ENCODE measurements around the gene HNRNPUL2.

DNA sequence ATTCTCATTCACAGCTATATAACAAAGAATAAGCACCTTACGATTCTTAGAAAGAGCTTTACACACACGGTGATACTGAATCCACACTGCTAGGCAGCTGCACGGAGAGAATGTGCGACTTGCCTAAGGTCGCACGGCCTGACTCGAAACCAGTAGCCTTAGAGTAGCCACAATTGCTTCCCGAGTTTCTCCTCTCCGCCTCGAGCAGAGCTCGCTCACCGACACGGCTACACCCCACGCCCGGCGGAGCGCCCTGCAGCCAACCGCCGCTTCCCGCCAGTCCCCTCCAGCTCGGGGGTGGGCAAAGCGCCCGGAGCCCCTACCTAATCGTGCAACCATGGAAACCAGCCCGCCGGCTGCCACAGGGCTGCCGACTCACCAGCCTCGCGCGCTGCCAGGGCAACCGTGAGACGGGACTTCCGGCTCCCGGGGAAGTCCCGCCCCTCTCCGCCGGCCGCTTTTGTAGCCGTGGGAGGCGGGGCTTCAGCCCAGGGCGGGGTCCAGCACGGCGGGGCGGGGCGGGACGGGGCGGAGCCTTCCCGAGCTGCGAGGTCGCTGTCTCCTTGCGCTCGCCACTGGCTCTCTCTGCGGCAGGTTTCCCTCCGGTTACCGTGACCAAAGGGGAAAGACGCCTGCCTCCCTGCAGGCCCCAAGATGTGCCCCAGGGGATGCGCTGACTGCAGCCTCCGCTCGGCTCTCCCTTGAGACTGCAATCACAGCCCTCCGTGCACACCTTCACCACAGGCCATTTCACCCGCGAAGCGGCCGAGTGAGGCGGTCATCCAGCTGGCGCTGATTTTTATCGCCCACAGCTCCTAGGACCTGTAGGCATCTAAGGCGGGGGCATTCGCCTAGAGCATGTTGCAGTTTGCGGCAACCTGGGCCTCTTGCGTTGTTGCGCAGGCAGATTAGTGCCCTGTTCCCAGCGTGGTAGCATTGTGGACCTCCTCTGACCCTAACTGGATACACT, 21.1 kb downstream of the HNRNPUL2 start:
- TF ChIP-seq, protein P1, sequence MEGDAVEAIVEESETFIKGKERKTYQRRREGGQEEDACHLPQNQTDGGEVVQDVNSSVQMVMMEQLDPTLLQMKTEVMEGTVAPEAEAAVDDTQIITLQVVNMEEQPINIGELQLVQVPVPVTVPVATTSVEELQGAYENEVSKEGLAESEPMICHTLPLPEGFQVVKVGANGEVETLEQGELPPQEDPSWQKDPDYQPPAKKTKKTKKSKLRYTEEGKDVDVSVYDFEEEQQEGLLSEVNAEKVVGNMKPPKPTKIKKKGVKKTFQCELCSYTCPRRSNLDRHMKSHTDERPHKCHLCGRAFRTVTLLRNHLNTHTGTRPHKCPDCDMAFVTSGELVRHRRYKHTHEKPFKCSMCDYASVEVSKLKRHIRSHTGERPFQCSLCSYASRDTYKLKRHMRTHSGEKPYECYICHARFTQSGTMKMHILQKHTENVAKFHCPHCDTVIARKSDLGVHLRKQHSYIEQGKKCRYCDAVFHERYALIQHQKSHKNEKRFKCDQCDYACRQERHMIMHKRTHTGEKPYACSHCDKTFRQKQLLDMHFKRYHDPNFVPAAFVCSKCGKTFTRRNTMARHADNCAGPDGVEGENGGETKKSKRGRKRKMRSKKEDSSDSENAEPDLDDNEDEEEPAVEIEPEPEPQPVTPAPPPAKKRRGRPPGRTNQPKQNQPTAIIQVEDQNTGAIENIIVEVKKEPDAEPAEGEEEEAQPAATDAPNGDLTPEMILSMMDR (IDR thresholded peaks at IDR 0.05) = no peak
- TF ChIP-seq EZH2 (IDR thresholded peaks at IDR 0.05) = no peak

Measured in neural progenitor cell (in vitro differentiated cells).